Renal cortical epithelial cell (primary cell): Measurements from ENCODE around the gene LIN37. TPM values are rescaled to one million over a fixed set of nuclear protein-coding genes. Genes with fewer than 3 reads are reported as not detected.
"Not testable (repeated sequence)": the region's sequence is repeated elsewhere in the genome, so short reads cannot be mapped to it uniquely, and the experiment has no call there.

ENCODE experiments used
- DNase-seq: peaks from one replicate; pipeline ENCODE4 v3.0.0-alpha.2; 2011; ENCODE audit warnings: low read depth
- total RNA-seq: library from RNA; depleted of rRNA; stranded (reverse); fragments of >200 nt; gene quantifications from 2 replicates; pipeline ENCODE4 v1.2.3, GENCODE V29; 2014

Gene LIN37
- total RNA-seq, 1 donor from 2014 or later: 6.4 TPM

- DNase-seq: no peak
Measured at GRCh38 chr19:35719402-35720162, 28.8 kb upstream of the LIN37 start.

GRCh38 chr19:35720163-35720524 lies 28.2 kb upstream of the LIN37 start:
- DNase-seq: no peak

- no peak for DNase-seq
Measured at GRCh38 chr19:35720648-35721047, 27.7 kb upstream of the LIN37 start.

GRCh38 chr19:35721374-35721773 lies 27.0 kb upstream of the LIN37 start:
- DNase-seq: no peak

GRCh38 chr19:35722461-35722860 lies 25.9 kb upstream of the LIN37 start:
- DNase-seq: no peak

- DNase-seq: no peak
Measured at GRCh38 chr19:35722897-35723296, 25.5 kb upstream of the LIN37 start.

- no peak for DNase-seq
Measured at GRCh38 chr19:35723671-35724070, 24.7 kb upstream of the LIN37 start.

GRCh38 chr19:35724132-35724531 lies 24.2 kb upstream of the LIN37 start:
- not testable (repeated sequence) for DNase-seq

- DNase-seq: no peak
Measured at GRCh38 chr19:35724560-35724959, 23.8 kb upstream of the LIN37 start.

GRCh38 chr19:35725216-35725861 lies 23.0 kb upstream of the LIN37 start:
- no peak for DNase-seq

- no peak for DNase-seq
Measured at GRCh38 chr19:35727053-35727955, 21.1 kb upstream of the LIN37 start.

GRCh38 chr19:35727956-35728706 lies 20.2 kb upstream of the LIN37 start:
- no peak for DNase-seq

GRCh38 chr19:35729021-35729420 lies 19.4 kb upstream of the LIN37 start:
- DNase-seq: no peak

- DNase-seq: no peak
Measured at GRCh38 chr19:35729763-35730162, 18.6 kb upstream of the LIN37 start.

GRCh38 chr19:35730326-35730725 lies 18.1 kb upstream of the LIN37 start:
- DNase-seq: no peak

GRCh38 chr19:35731353-35731752 lies 17.0 kb upstream of the LIN37 start:
- no peak for DNase-seq

GRCh38 chr19:35731779-35732405 lies 16.5 kb upstream of the LIN37 start:
- no peak for DNase-seq

GRCh38 chr19:35732540-35733179 lies 15.7 kb upstream of the LIN37 start:
- DNase-seq: no peak

- DNase-seq: no peak
Measured at GRCh38 chr19:35733180-35734125, 14.9 kb upstream of the LIN37 start.

GRCh38 chr19:35734273-35734672 lies 14.1 kb upstream of the LIN37 start:
- no peak for DNase-seq
